HG02852 (cell line): ENCODE results near the gene TSHZ1.

ENCODE experiments used
- ATAC-seq: cut with Tn5 transposase; IDR thresholded peaks from one replicate; pipeline ENCODE4 v1.9.1; 2021; ENCODE audit warnings: mild to moderate bottlenecking, moderate library complexity; ENCODE audit not compliant: unreplicated experiment

TSHZ1 gene

GRCh38 chr18:75241705-75242104 lies 31.1 kb downstream of the TSHZ1 start:
- no peak for ATAC-seq

GRCh38 chr18:75244351-75245313 lies 34.0 kb downstream of the TSHZ1 start:
- no peak for ATAC-seq

- ATAC-seq, result no peak
Observed at GRCh38 chr18:75246721-75247610, 36.4 kb downstream of the TSHZ1 start.

- ATAC-seq, result peak; percentile 56
Observed at GRCh38 chr18:75247611-75248421, 37.2 kb downstream of the TSHZ1 start.

DNA sequence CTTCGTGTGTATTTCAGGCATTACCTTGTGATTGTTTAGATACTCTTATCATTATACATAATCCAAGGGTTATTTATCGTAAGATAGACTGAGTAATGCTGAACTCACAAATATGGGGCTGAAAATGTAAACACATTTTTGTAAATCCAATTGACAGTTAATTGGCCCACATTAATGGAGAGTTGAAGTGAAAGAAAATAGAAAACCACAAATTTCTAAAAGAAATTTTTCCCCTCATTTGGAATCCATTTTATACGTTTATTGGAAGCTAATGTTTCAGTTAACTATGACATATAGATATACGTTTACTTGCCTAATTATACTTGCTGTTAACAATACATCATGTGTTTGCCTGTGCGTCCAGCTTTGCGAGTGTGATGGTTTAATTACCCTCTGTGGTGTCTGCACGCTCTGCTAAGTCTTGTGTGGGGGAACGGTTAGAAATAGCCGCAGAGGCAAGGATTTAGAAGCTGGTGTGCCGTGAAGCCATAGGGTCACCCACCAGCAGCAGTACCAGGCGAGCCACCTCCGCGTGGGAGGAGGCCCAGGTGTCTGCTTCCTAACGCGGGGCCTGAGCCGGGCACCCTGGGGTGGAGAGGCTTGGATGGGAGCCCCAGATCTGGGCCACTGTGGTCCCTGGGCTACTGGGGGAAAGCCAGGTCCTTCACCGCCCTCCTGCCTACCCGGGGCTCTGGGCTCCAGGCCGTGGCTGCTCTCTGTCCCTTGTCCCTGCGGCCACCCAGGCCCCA lies 38.0 kb downstream of the TSHZ1 start:
- no peak for ATAC-seq

- no peak for ATAC-seq
Observed at GRCh38 chr18:75249175-75249518, 38.5 kb downstream of the TSHZ1 start.

DNA sequence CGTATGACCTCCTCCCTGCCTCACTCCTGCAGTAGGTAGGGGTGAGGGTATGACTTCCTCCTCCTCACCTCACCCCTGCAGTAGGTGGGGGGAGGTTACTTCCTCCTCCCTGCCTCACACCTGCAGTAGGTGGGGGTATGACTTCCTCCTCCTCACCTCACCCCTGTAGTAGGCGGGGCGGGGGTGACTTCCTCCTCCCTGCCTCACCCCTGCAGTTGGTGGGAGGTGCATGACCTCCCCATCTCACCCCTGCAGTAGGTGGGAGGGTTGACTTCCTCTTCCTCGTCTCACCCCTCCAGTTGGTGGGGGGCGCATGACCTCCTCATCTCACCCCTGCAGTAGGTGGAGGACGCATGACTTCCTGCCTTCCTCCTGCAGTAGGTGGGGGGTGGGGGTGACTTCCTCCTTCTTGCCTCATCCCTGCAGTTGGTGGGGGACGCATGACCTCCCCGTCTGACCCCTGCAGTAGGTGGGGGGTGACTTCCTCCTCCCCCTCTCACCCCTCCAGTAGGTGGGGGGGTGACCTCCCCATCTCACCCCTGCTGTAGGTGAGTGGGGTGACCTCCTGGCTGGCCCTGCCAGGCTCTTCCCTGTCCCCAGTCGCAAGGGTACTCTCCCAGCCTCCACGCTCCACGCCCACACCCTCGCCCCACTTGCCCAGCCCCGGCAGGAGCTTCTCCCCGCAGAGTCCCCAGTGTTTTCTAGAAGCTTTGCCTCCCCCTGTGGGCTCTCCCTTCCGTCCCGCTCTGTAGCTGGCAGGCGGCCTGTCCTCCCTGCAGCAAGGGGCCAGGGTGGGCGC lies 39.3 kb downstream of the TSHZ1 start:
- no peak for ATAC-seq

DNA sequence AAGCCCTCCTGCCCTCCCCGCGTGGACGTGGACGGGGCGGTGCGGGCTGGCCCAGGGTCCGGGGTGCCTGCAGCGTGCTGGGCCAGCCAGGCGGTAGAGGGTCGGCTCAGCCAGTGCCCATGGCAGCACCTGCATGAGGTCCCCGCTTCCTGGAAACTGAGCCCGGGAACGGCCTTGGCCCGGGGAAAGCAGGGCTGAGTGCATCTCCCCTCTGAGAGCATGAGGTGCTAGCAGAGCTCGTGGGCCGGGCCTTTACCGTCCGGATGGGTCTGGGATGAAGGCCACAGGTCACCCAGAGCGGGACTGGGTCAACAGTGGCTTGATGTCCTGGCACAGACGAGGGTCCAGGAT lies 39.8 kb downstream of the TSHZ1 start:
- no peak for ATAC-seq

DNA sequence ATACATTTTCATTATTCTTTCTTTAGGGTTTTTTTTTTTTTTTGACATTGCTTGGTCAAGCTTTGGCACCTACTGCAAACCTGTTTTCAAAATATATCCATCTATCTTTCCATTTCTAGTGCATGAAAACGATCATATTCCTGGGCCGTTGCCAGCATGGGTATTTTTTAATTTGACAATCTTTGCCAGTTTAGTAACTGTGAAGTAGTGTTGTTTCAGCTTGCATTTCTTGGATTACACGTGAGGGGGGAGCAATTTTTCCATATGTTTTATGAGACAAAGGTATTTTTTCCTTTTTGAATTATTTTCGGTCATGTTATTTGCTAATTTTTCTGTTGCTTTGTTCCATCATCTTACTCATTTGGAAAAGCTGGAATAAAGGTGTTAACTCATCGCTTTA lies 40.9 kb downstream of the TSHZ1 start:
- no peak for ATAC-seq

DNA sequence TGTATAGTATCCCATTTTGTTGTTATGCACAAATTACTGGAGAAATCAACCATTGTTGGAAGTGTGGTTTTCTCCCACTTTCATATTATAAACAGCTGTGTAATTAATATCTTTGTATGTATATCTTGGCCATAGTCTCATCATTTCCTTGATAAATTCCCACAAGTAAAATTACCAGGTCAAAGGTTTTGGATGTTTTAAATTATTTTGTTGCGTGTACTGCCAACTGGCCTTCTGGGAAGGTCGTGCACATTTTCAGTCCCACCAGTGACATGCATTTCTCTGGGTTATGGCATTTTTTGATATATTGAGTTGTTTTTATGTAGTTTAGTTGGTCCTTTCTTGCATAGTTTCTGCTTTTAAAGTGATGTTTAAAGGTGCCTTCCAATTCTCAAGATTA lies 41.5 kb downstream of the TSHZ1 start:
- no peak for ATAC-seq

DNA sequence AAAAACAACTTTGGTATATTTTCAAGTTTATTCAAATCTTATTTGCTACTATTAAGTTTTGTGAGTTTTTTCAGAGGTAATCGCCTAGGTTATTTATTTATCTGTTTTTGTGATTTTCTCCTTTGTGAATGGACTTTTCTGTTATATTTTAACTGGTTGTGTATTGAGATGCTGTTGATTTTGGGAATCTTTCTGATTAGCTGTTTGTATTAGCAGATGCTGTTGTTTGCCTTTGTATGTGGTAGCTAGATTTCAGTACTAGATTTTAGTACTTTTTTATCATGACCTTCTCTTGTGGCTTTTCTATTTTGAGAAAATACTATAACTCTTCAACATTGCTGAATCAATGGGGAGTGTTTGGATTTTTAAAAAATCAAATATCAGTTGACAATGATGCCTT lies 42.4 kb downstream of the TSHZ1 start:
- no peak for ATAC-seq

- no peak for ATAC-seq
Observed at GRCh38 chr18:75253784-75254183, 43.2 kb downstream of the TSHZ1 start.

- ATAC-seq, result no peak
Observed at GRCh38 chr18:75255094-75255493, 44.5 kb downstream of the TSHZ1 start.

- no peak for ATAC-seq
Observed at GRCh38 chr18:75256376-75256775, 45.8 kb downstream of the TSHZ1 start.

- ATAC-seq, result no peak
Observed at GRCh38 chr18:75257605-75258004, 47.0 kb downstream of the TSHZ1 start.

DNA sequence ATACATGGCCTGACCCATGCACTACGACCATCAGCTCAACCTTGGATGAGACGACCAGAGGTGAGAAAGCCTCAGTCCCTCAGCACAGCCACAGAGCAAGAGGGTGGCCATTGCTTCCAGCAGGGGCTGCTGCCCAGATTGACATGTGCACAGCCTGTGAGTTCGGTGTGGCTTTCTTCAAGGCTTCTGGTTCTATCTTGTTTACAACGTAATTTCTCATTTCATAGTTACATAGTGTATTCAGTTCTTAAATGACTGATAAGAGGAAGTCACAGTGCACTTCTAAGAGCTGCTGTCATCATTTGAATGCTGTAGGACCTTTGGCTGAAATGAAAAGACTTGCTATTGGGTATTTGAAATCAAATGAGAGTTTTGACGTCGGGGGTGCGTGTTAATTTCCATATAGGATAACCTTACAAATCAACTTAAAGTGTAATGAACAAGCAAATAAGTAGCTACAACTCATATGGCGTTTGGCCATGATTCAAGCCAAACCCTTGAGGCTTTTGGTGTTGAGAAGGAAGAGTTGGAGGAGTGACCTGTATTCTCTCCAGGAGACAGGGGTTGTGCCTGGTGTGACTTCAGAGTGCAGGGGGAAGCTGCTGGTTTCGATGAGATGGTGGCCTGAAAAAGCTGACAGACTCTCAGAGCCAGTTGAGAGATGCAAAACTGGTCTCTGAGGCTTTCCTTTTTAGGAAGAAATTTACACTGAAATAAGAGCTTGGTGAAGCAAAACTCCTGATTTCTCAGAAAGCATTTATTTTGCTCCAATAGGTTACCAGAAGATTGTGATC lies 51.0 kb downstream of the TSHZ1 start:
- ATAC-seq, result peak; percentile 92

- ATAC-seq, result no peak
Observed at GRCh38 chr18:75262511-75262910, 51.9 kb downstream of the TSHZ1 start.

DNA sequence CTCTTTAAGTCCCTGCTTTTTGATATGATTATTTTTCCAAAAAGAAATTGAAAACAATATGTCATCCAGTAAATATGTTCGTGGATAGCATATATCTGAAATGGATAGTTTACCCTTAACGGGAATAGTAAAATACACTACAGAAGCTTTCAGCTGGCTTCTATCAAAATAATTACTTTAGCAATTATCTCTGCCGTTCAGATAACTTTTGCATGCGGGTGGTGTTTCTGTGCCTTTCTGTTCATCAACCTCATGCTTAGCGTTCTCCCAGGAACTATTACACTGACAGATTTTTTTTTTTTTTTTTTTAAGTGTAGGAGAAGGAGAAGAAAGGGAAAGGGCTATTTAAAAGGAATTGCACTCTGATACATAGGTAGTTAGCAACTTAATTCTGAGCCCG lies 53.6 kb downstream of the TSHZ1 start:
- ATAC-seq, result no peak
